Bronchial epithelial cell (primary cell): ENCODE results near the gene POLD4. TPM values are rescaled to one million over a fixed set of nuclear protein-coding genes. Genes with fewer than 3 reads are reported as not detected.

ENCODE experiments used
- DNase-seq: peaks from one replicate; pipeline ENCODE4 v3.0.0-alpha.2; 2010; ENCODE audit warnings: low read depth
- FAIRE-seq: peaks from 2 replicates; lab custom pipeline; 2011; peaks lifted over from hg19 to GRCh38; lab: Jason Lieb, UNC
- H3K27me3 ChIP-seq: 2 replicates; pipeline ENCODE4 v1.5.1; 2011; ENCODE audit warnings: low read length; ENCODE audit not compliant: control insufficient read depth, insufficient read depth
- H3K36me3 ChIP-seq: 2 replicates; pipeline ENCODE4 v1.5.1; 2011; ENCODE audit warnings: low read length; ENCODE audit not compliant: control insufficient read depth, insufficient read depth
- H3K4me3 ChIP-seq: 2 replicates; pipeline ENCODE4 v1.5.1; 2011; ENCODE audit warnings: mild to moderate bottlenecking, low read depth, low read length, control low read depth
- CTCF ChIP-seq: IDR thresholded peaks from 2 replicates; pipeline ENCODE4 v1.5.1; 2011; ENCODE audit warnings: mild to moderate bottlenecking, moderate library complexity, low read length, control low read depth, inconsistent platforms; ENCODE audit not compliant: insufficient read depth, severe bottlenecking
- total RNA-seq: library from RNA; depleted of rRNA; stranded (reverse); fragments of >200 nt; gene quantifications from 2 replicates; pipeline ENCODE4 v1.2.1, GENCODE V29; 2014

POLD4 gene
- total RNA-seq, 1 donor from 2014 or later, result 45.8 TPM

GRCh38 chr11:67309661-67310061, 43.7 kb downstream of the POLD4 start:
- DNase-seq, result no peak
- Histone ChIP-seq H3K36me3 (peaks cover 36% of the 10 kb centered on the region), H3K27me3 (no peaks in the 10 kb centered on the region), H3K4me3 (no peak overlapping the region)
- TF ChIP-seq CTCF, result no peak
- no peak for FAIRE-seq

GRCh38 chr11:67309166-67309565, 44.2 kb downstream of the POLD4 start:
- FAIRE-seq (no peak), DNase-seq (no peak)
- no peak overlapping the region for H3K4me3 ChIP-seq
- no peak for TF ChIP-seq CTCF
- H3K36me3 ChIP-seq, result peaks cover 37% of the 10 kb centered on the region
- H3K27me3 ChIP-seq, result no peaks in the 10 kb centered on the region

GRCh38 chr11:67308031-67308866, 45.1 kb downstream of the POLD4 start:
- DNase-seq (no peak), FAIRE-seq (no peak)
- Histone ChIP-seq H3K4me3 (no peak overlapping the region), H3K27me3 (no peaks in the 10 kb centered on the region), H3K36me3 (peaks cover 37% of the 10 kb centered on the region)
- TF ChIP-seq CTCF, result no peak

- H3K27me3 ChIP-seq, result no peaks in the 10 kb centered on the region
- TF ChIP-seq CTCF, result no peak
- DNase-seq, result no peak
- no peak overlapping the region for H3K4me3 ChIP-seq
- H3K36me3 ChIP-seq, result peaks cover 37% of the 10 kb centered on the region
- FAIRE-seq, result no peak
Observed at GRCh38 chr11:67307545-67308001, 45.8 kb downstream of the POLD4 start.

GRCh38 chr11:67306769-67307544, 46.4 kb downstream of the POLD4 start:
- FAIRE-seq (no peak), DNase-seq (no peak)
- peaks cover 36% of the 10 kb centered on the region for H3K36me3 ChIP-seq
- TF ChIP-seq CTCF, result no peak
- no peak overlapping the region for H3K4me3 ChIP-seq
- no peaks in the 10 kb centered on the region for H3K27me3 ChIP-seq
